ENCODE measurements around the gene ERICH6. TPM values are rescaled to one million over a fixed set of nuclear protein-coding genes. Genes with fewer than 3 reads are reported as not detected.

Gene ERICH6
- total and polyA plus RNA-seq, 2 donors (not counting 3 experiments of a cell fraction or from before 2014, with no cell fraction given), result not detected

DNA sequence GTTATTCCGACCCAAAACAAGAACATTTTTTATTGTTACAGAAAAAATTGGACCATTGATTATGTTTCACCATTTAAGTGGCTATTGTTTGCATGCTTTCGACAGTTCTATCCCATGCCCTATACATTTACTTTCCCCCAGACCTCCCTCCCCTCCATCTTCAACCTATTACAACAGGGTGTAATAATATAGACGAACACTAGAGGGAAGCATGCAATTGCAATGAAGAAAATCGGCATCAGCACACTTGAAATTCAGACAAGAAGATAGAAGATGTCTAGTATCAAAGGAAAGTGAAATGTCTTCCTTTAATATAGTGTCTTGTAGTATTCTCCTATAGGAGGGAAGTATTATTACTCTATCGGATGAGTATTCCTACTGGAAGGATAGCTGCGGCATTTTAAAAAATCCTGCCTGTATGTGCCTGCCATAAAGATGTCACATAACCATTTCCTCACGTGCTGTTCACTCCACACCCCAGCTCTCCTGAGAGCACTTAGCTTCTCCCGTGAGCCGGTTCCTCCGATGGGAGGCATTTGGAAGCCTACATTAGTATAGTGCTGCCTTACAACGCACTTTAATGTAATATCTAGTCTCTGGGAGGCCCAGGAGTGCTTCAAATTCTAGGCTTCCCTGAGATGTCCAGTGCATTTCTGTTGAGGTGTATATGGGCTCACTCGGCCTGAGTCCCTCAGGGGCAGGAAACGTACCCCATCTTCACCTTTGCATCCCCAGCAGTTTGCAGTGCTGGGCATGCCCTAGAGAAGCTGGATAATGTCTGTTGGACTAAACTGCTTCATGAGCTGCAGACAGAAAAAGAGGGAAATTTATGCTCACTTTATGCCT, 17.8 kb upstream of the ERICH6 start:
- POLR2A ChIA-PET, result no interaction called here
- no peaks in the 10 kb centered on the region for H3K79me2 ChIP-seq (ENCODE audit: control insufficient read depth, insufficient read depth, low read length)
- no peak overlapping the region for H3K9ac ChIP-seq (replicated peaks; ENCODE audit: extremely low read depth, insufficient read depth, low read length)
- FAIRE-seq (peak; percentile 76), DNase-seq (ENCODE audit: low read depth, low spot score) (peak; percentile 69)
- no peak overlapping the region for H3K4me2 ChIP-seq (ENCODE audit: insufficient read depth, low read length)
- H3K36me3 ChIP-seq (ENCODE audit: control insufficient read depth in 2 of 2, extremely low read depth in 1 of 2, insufficient read depth in 2 of 2, low read length in 2 of 2), result no peaks in the 10 kb centered on the region
- TF ChIP-seq, protein P1, sequence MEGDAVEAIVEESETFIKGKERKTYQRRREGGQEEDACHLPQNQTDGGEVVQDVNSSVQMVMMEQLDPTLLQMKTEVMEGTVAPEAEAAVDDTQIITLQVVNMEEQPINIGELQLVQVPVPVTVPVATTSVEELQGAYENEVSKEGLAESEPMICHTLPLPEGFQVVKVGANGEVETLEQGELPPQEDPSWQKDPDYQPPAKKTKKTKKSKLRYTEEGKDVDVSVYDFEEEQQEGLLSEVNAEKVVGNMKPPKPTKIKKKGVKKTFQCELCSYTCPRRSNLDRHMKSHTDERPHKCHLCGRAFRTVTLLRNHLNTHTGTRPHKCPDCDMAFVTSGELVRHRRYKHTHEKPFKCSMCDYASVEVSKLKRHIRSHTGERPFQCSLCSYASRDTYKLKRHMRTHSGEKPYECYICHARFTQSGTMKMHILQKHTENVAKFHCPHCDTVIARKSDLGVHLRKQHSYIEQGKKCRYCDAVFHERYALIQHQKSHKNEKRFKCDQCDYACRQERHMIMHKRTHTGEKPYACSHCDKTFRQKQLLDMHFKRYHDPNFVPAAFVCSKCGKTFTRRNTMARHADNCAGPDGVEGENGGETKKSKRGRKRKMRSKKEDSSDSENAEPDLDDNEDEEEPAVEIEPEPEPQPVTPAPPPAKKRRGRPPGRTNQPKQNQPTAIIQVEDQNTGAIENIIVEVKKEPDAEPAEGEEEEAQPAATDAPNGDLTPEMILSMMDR (IDR thresholded peaks at IDR 0.05; ENCODE audit: extremely low read depth in 1 of 2, insufficient read depth in 1 of 2, low read depth in 1 of 2, low read length in 2 of 2), result peak; percentile 51 to 61
- no peak for TF ChIP-seq GATA2 (IDR thresholded peaks at IDR 0.05; ENCODE audit: insufficient read depth, insufficient read length, low read depth, low read length)
- no peak for TF ChIP-seq MYC (IDR thresholded peaks at IDR 0.05; ENCODE audit: low read depth, low read length)
- TF ChIP-seq, protein P2, sequence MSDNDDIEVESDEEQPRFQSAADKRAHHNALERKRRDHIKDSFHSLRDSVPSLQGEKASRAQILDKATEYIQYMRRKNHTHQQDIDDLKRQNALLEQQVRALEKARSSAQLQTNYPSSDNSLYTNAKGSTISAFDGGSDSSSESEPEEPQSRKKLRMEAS (IDR thresholded peaks at IDR 0.05; ENCODE audit: insufficient read depth, insufficient read length), result no peak
- TF ChIP-seq FOS (IDR thresholded peaks at IDR 0.05; ENCODE audit: borderline replicate concordance, insufficient read depth, low read length), result no peak
- TF ChIP-seq POLR2AphosphoS5 (IDR thresholded peaks at IDR 0.05; ENCODE audit: insufficient read depth, low read depth, low read length), result no peak
- no peak for TF ChIP-seq EZH2 (IDR thresholded peaks at IDR 0.05; ENCODE audit: borderline replicate concordance, low read depth, low read length, severe bottlenecking)
- no peaks in the 10 kb centered on the region for H3K9me1 ChIP-seq (replicated peaks; ENCODE audit: control insufficient read depth, extremely low read depth, insufficient read depth, low read length)
- H3K27me3 ChIP-seq (ENCODE audit: control insufficient read depth in 2 of 2, insufficient read depth in 2 of 2, low read length in 2 of 2), result peaks cover 0 to 2% of the 10 kb centered on the region in 2 experiments
- no peak overlapping the region for H2AFZ ChIP-seq (ENCODE audit: low read depth, low read length)
- CTCF ChIA-PET, result interaction anchor here (0.5 to 4.6 kb wide), 19 partner anchors 8 to 448 kb away, joined by 3 to 39 read pairs (median 4); partner anchors contain the start of genes ERICH6 and MED12L
- no peaks in the 10 kb centered on the region for H4K20me1 ChIP-seq (replicated peaks; ENCODE audit: control insufficient read depth, extremely low read depth, insufficient read depth, low read length)
- dilution Hi-C loops (cut with MboI; ENCODE audit: extremely low pct_ligation_motif_present, low sequenced_read_pairs), result no loop called here
- no peak overlapping the region for H3K4me3 ChIP-seq (replicated peaks in 1 of 3; ENCODE audit: insufficient read depth in 1 of 3, low read depth in 1 of 3, low read length in 3 of 3)
- H3K27ac ChIP-seq (ENCODE audit: insufficient read depth, low read depth, low read length), result no peak overlapping the region
- BruUV-seq (replicated peaks), result no TSS peak
- no peaks in the 10 kb centered on the region for H3K4me1 ChIP-seq (ENCODE audit: control insufficient read depth, extremely low read depth, insufficient read depth, low read length)
- intact Hi-C loops (cut with micrococcal nuclease), result loop anchor here (1.0 to 5.0 kb wide), 6 partner anchors 42 to 425 kb away; partner anchors contain the start of gene SIAH2
- no peaks in the 10 kb centered on the region for H3K9me3 ChIP-seq (replicated peaks; ENCODE audit: control insufficient read depth, insufficient read depth, low read length)
